CD4-positive, alpha-beta T cell treated with Interleukin-6 at 100 ng/mL for 8 hours (primary cell): ENCODE measurements around the gene STMN1.

Experiments used
- DNase-seq: peaks from one replicate; pipeline ENCODE4 v3.0.0-alpha.2; 2020; ENCODE audit warnings: mixed read lengths, low spot score

The STMN1 gene

DNA sequence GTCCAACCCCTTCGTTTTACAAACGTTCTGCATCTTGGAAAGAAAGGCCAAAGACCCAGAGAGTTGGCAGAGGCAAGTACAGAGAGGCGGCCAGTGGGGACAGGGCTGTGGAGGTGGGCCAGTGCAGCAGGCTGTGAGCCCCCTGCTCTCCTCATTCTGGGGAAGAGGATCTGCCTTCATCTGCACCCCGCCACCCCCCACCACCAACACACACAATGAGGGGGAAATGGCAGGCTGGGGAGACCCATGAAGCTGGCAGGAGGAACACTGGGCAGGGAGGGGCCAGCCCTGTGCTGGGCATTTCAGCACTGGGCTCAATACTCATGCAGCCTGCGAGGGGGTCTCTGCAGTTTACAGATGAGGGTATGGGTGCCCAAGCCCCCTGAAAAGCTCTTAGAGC is 14.6 kb downstream of the STMN1 start:
- no peak for DNase-seq

DNA sequence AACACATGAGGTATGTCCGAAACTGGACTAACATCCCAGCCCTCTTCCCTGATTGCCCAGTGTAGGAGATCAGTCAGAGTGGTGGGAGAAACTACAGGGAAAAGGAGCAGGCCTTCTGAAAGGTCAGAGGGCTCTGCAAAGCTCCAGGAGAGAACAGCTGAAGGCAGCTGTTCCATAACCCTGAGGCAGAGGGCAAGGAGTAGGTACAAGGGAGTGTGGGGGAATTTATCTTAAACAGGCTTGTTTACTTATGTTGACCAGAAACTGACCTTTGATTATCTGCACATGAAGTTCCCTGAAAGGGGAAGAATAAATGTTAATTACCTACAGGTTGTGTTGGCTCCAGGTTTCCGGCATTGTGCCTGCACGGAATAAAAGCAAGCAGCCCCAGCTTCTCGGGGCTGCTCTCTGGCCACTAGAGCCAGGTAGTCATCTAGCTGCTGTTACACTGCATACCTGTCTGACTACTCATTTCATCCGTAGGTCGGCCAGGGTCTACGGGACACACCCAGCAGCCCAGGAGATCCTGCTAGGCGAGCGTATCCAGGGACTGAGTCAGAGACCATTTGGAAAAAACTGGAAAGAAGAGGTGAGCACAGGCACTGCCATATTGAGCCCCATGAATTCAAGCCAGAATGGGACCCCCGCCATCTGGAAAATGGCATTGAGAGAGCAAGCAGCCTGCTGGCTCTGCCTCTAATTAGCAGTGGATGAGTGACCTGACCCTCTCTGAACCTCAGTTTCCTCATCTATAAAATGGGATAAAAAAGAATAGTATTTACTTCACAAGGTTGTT is 15.8 kb downstream of the STMN1 start:
- no peak for DNase-seq

DNA sequence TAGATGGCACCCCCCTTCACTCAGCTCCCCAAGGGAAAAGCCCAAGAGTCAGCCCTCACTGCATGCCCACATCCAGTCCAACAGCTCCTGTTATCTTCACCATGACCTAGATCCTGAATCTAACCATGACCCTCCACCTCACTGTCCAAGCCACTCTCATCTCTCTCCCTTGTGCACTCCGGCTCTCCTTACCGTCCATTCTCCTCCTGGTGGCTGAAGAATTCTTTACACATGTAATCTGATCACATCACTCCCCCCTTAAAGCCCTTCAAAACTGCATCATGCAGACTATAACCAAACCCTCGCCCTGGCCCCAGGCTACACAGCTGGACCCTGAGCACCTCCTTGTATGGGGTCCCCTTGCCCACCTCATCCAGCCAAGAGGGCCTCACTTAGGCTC is 16.7 kb downstream of the STMN1 start:
- DNase-seq: no peak

DNA sequence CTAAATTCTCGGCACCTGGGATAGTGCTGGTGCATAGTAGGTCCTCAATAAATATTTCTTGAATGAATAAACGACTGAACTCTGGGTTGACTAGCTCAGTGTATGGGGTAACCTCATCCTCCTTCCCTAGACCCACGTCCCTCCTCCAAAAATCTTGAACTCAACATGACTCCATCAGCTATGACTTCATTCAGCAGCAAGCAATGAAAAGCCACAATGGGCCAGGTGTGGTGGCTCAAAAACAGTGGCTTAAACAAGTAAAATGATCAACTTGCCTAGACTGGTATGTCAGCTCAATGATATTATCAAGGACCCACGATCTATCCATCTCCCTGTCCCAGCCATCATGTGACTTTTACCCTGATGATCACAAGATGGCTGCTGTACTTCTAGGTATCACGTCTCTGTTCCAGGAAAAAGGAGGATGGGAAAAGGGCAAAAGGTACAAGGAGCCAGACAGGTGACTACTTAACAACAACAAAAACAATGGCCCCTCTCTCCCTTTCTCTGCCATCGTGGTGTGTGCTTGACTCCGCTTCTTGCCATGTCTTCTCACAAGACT is 17.7 kb downstream of the STMN1 start:
- DNase-seq: no peak

DNA sequence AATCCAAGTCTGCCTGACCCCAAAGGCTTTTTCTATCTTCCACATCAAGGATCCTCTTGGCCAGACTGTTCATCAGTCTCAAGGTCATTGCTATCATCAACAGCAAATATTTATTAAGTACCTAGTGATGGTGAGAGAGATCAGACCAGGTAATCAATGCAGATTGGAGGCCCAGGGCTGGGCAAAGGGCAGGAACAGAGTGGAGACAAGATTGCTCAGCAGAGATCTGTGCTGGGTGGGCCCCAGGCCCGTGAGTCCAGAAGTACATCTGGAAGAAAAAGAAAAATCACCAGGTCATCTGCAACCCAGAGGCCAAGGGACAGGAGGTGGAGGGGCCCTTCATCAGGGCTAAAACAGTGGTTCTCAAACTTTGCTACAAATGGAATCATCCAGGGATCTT is 20.6 kb downstream of the STMN1 start:
- DNase-seq: no peak

DNA sequence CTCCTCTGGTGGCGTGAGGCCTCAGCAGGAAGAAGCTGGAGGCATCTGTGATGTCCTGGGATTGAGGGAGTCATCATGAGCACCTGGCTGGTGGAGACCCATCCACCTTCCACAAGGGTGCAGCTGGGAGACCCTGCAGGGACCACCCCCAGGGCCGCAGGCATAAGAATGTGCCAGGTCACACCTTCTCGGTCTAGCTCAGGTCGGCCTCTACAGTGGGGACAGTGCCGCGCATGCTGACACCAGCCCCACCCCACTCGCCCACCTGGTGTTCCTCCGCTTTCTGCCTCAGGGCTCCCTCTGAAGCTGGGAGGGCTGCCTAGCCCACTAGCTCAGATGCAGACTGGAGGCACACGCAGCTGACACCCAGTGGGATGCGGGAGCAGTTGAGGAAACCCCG is 25.0 kb downstream of the STMN1 start:
- DNase-seq: no peak

DNA sequence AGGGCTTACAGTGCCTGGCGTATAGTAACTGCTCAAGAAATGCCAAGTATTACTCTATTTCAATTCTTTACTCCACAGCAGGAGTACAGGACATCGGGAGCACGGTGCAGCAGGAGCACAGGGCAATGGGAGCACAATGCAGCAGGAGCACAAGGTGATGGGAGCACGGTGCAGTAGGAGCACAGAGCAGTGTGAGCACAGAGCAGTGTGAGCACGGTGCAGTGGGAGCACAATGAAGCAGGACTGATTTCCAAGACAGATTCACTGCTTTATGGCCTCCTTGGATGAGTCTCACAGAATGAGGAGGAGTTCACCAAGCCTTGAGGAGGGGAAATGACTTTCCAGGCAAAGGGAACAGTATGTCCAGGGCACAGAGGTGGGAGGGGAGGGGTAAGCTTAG is 25.7 kb downstream of the STMN1 start:
- DNase-seq: no peak

DNA sequence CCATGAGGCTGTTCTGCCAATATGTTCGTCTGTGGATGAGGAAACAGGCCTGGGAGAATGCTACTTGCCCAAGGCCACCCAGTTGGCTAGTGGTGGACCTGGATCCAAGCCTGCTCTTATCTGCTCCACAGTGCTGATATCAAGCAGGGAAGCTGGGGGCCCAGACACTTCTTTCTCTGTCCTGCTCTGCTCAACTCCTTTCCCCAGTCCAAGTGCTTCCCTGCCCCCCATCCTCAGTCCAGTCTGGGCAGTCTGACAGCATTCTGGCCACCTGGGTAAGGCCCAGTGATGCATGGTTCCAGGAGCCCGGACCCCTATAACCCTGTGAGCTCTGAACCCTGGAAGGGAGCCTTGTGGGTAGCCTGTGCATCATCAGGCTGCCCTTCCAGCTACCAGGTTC is 26.5 kb downstream of the STMN1 start:
- no peak for DNase-seq

DNA sequence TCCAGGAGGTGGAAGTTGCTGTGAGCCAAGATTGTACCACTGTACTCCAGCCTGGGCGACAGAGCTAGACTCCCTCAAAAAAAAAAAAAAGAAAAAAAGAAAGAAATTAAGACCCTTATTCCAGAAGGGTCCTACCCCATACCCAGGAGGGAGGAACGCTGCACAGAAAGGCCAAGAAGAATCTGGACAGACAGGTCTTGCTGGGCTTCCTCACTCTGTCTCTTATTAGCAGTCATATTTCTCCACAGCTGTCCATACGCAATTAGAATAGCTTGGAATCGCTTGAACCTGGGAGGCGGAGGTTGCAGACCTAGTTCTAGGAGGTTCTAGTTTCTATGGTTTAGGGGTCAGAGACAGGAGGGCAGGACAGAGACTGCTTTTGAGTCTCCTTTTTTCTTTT is 27.5 kb downstream of the STMN1 start:
- no peak for DNase-seq

DNA sequence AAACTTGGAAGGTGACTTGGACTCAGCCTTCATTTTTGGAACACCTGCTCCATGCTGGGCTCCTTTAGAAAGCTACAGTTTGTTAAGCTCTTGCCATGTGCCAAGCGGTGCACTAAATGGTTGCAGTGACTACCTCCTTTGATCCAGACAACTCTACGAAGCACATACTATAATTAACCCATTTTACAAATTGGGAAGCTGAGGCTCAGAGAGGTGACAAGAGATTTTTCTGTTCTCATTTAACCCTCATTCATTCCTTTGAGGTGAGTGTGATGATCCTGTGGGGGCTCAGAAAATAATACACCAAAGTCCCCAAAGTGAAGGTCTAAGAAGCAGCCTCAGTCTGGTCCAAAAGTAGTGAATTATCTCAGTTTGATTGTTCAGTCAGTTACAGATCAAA is 29.1 kb downstream of the STMN1 start:
- DNase-seq: no peak

DNA sequence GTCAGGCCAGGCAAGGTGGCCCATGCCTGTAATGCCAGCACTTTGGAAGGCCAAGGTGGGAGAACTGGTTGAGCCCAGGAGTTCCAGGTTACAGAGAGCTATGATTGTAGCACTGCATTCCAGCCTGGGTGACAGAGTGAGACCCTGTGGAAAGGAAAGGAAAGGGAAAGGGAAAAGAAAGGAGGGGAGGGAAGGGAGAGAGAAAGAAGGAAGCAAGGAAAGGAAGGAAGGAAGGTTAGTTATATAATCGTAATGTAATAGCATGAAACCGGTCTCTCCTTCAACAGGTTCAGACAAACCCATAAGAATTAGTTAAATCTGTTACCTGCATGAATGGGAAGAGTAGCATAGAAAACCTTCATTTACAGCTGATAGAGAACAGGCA is 29.5 kb downstream of the STMN1 start:
- no peak for DNase-seq

DNA sequence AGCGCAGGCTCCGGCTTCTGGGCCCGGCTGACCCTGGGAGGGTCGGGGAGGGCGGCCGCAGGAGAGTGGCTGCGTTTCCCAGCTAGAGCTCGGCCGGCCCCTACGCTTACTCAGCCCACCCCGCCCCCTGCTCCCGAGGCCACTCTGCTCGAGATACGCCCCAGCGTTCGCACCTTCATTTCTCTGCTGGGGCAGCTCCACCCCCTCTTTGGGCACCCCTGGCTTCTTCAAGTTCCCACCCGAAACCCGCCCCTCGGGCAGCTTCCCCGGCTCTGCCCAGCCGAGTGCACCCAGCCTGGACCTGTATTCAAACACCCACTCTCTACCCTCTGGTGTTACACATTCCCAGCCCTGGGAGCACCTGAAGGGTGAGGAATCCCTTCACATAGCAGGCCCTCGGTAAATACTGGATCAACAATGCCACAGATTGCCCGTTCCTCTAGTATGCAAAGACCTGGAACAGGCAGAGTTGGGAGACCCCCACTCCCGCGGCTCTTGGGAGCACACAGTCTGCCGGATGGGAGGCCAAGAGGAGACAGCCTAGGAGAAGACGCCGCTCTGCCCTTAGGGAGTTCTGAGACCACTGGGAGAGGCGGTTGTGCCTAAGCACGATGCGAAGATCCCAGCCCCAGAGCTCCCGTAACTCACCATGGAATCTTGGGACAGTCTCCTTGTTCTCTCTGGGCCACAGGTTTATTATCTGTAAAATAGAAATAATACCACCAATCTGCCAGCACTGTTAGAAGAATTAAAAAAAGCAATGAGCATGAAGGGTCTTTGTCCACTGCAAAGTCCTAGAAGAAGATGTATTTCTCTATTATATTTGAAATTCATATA is 30.1 kb downstream of the STMN1 start:
- no peak for DNase-seq

DNA sequence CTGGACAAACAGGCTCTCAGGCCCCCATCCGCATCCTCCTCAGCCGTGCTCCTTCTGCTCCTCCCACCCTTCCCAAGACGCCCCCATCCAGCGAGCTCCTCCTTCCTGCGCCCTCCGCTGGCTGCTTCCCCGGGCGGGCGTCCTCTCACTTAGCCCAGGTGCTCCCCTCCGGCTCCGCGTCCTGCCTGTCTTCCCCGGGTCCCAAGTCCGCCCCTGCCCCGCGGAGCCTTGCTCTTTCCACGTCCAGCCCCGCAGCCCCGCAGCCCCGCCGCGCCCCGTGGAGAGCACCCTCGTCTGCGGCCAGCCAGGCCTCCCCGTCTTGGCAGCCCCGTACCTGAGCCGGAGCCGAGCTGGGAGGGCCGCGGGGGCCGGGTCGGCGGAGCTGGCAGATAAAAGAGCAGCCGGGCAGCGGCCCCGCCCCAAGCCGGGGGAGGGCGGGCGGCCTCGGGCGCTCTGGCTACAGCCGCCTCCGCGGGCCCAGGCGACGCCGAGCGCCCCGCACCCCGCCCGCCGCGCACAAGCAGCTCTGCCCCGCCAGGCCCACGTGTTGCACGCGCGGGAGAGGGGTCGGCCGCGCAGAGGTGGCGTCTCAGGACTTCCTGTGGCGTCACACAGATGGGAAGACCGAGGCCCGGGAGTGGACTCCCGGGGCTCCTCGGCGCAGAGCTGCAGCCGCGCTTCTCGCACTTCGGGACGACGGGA is 30.9 kb downstream of the STMN1 start, which contains the start of gene PAQR7:
PAQR7 (minus strand) TSS at position 555 of the 702 bp plus-strand sequence. CDS start 11,869 bp downstream, outside the sequence.
- peak; percentile 47 for DNase-seq

DNA sequence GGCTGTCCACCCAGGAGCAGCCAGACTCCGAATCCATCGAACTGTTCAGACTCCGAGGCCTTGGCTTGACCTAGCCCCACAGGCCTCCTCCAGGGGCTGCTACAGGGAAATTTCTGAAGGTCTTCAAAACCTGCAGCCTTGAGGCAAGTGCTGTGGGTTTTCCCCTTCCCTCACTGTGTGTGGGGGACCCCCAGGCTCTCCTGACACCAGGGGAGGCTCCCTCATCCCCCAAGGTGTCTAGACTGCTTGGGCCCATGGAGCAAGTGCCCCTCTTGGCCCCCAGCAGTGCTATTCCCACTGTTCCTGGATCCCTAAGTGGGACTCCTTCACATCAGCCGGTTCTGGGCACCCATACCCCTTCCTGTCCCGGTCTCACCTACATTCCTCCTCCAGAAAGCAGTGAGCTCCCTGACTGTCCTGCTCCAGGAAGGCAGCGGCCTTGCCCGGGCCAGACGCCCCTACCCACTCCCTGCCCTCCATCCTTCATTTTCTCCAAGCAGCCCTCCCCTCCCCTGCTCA is 31.5 kb downstream of the STMN1 start:
- no peak for DNase-seq

DNA sequence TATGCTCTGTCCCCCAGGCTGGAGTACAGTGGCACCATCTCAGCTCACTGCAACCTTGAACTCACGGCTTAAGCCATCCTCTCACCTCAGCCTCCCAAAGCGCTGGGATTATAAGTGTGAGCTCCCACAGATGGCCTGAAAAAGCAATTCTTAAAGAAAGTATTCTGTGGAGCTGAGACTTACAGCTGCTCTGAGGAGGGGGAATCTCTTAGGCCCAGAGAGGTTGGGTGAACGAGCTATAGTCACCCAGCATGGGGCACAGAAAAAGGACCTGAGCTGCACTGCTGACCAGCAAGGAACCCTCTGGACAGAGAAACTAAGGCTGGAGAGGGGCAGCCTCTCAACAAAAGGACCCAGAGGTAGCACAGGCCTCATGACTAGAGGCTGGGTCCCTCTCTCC is 32.0 kb downstream of the STMN1 start:
- DNase-seq: no peak

DNA sequence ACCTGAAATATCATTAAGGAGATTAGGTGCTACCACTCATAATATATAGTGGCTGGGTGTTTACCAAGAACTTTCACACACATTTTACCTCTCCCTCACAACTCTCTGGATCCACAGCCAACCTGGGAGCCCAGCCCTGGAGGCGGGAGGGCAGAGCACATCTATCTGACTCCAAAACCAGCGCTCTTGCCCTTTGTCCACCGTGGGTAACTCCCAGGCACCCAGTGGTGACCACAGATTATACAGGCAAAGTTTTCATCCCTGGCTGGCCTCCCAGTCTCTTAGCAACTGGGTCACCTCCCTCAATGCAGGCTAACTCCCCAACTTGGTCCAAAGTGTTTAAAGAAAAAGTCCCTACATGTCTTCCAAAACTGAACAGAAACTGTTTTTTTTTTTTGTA is 33.1 kb downstream of the STMN1 start:
- no peak for DNase-seq

DNA sequence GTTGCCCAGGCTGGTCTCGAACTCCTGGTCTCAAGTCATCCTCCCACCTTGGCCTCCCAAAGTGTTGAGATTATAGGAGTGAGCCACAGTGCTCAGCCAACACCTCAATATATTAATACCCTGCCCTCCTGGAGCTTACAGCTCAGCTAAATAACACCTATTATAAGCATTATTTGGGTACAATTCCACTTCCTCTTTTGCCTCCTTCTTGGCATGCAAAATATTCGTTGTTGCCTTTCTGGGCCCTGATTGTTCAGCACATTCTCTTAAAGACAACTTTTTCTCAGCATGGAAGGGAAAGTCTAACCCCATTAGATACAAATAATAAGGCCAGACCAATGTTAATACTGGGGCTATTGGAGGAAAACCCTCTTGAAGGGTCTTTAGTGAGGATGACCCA is 33.5 kb downstream of the STMN1 start:
- no peak for DNase-seq

DNA sequence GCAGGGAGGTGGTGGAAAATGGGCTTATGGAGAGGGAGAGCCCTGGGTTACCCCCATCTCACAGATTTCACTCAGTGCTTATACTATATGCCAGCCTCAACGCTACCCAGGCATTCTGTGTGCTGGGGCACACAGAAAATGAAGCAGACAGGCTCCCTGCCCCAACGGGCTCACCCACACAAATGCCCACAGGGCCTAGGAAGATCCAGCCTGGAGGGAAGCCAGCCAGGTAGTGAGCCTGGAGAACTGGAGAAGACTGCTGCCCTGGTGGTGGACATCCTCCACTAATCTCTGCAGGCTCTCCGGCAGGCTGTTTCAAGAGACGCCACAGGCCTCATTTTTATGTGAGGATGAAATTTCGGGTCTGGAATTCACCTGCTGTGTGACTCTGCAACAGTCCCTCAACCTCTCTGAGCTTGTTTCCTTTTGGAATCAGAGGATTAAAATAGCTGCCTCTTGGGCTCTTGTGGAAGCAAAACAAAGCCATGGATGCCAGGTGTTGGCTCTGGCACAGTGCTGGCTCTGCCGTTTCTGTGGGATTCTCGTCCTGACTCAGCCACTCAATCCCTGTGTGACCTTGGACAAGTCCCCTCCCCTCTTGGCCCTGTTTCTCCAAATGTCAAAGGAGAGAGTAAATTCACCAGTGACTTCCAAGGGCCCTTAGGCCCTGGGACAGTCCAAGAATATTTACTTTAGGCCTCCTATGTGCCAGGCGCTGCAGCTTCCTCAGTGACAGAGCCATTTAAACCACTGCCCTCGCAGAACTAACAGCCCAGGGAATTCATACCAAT is 34.3 kb downstream of the STMN1 start:
- DNase-seq: no peak

DNA sequence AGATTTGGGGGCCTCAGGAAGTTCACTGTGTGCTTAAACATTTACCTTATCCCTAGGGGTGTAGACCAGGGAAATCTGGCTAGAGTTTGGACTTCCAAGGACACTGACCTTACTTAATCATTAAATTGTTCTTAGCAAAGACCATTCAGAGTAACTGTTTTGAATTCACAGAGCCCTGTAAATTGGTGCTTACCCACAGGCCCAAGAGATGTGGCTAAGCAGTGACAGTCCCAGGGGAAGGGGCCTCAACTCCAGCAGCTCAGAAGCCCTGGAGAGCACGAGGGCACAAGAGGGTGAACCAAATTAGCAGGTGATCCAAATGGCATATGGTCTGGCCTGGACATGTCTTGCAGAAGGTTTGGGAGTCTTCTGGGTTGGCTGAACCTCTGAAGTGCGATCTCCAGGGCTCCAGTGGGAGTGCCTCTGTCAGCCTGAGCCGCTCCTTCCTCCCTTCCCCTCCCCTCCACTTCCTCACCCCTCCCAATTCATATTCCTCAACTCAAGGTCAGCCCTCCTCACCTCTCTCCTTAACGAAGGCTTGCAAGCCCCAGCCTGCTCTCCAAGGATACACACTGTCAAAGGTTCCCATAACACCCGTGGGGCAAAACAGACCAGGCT is 35.0 kb downstream of the STMN1 start:
- DNase-seq: no peak

DNA sequence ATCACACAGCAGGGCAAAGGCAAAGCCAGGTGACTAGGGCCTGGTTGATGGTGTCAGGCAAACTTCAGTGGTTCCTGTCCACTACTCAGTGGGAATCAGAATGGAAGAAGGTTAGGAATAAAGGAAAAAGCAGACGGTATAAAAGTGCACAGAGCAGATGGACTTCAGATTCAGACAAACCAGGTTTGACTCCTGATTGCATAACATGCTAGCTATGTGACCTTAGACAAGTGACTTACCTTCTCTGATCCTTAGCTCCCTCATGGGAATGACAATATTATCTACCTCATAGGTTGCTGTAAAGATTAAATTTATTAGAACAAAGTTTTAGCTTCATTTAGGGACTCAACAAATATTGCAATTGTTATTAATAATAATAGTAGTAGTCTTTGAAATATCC is 35.6 kb downstream of the STMN1 start:
- DNase-seq: no peak
